HEK293 (cell line): ENCODE results near the gene ATG4B.

ENCODE experiments used
- CTCF ChIA-PET: fragments of 350-600 bp; formaldehyde crosslinking; extraction: SDS; loops from one replicate; lab custom pipeline; 2021; ENCODE audit warnings: antibody characterized with exemption; lab: Yijun Ruan, JAX
- POLR2A ChIA-PET: fragments of 300-600 bp; formaldehyde crosslinking; extraction: SDS; loops from one replicate; lab custom pipeline; 2020; ENCODE audit warnings: antibody characterized with exemption, inconsistent platforms; lab: Yijun Ruan, JAX
- H3K27ac ChIP-seq: fragments of 200-500 bp; sonication (Bioruptor generic); 2 replicates; pipeline ENCODE4 v1.5.1; 2014; ENCODE audit warnings: low read depth, low read length, control low read depth, inconsistent platforms; ENCODE audit errors: extremely low read depth
- H3K36me3 ChIP-seq, 2 experiments: fragments of 200-500 bp in 1 of 2; sonication (Bioruptor generic) in 1 of 2; 1 replicate in 1 of 2; 2 replicates in 1 of 2; pipeline ENCODE4 v1.5.1; 2014 to 2017; ENCODE audit warnings: inconsistent platforms in 2 of 2, low read length in 2 of 2; ENCODE audit not compliant: control insufficient read depth in 2 of 2, insufficient read depth in 1 of 2
- H3K4me1 ChIP-seq: fragments of 200-500 bp; sonication (Bioruptor generic); 2 replicates; pipeline ENCODE4 v1.5.1; 2014; ENCODE audit warnings: mild to moderate bottlenecking, low read length, inconsistent platforms; ENCODE audit not compliant: control insufficient read depth, insufficient read depth
- H3K4me3 ChIP-seq: 2 replicates; pipeline ENCODE4 v1.5.1; 2011; ENCODE audit warnings: low read depth, mild to moderate bottlenecking, control low read depth, low read length, moderate library complexity
- H3K9me3 ChIP-seq: fragments of 200-500 bp; sonication (Bioruptor generic); 2 replicates; pipeline ENCODE4 v1.5.1; 2014; ENCODE audit warnings: low read depth, low read length, inconsistent platforms; ENCODE audit not compliant: control insufficient read depth, insufficient read depth
- GLIS2 ChIP-seq: fragments of 450-650 bp; formaldehyde crosslinking; IDR thresholded peaks from 2 replicates; pipeline ENCODE4 v1.5.1; 2016; ENCODE audit warnings: missing biosample characterization, missing genetic modification characterization
- KLF1 ChIP-seq: fragments of 450-650 bp; formaldehyde crosslinking; IDR thresholded peaks from 2 replicates; pipeline ENCODE4 v1.5.1; 2016; ENCODE audit warnings: missing biosample characterization, missing genetic modification characterization
- KLF7 ChIP-seq: fragments of 450-650 bp; formaldehyde crosslinking; IDR thresholded peaks from 2 replicates; pipeline ENCODE4 v1.5.1; 2016; ENCODE audit warnings: missing biosample characterization, missing genetic modification characterization, borderline replicate concordance
- SALL2 ChIP-seq: fragments of 450-650 bp; formaldehyde crosslinking; IDR thresholded peaks from 2 replicates; pipeline ENCODE4 v1.5.0; 2017; ENCODE audit warnings: missing biosample characterization, mild to moderate bottlenecking, missing genetic modification characterization, borderline replicate concordance
- SETDB1 ChIP-seq: IDR thresholded peaks from one replicate; pipeline ENCODE4 v1.6.1; 2017; ENCODE audit warnings: mild to moderate bottlenecking, low read length, moderate library complexity, mixed read lengths; ENCODE audit not compliant: insufficient read length
- SP7 ChIP-seq: fragments of 450-650 bp; formaldehyde crosslinking; IDR thresholded peaks from 2 replicates; pipeline ENCODE4 v1.5.1; 2016; ENCODE audit warnings: missing biosample characterization, missing genetic modification characterization
- ZNF112 ChIP-seq: fragments of 450-650 bp; formaldehyde crosslinking; IDR thresholded peaks from 2 replicates; pipeline ENCODE4 v1.5.0; 2017; ENCODE audit warnings: missing biosample characterization, missing genetic modification characterization
- ZNF146 ChIP-seq: fragments of 450-650 bp; formaldehyde crosslinking; IDR thresholded peaks from 2 replicates; pipeline ENCODE4 v1.5.1; 2016; ENCODE audit warnings: missing biosample characterization, missing genetic modification characterization
- ZNF350 ChIP-seq: fragments of 450-650 bp; formaldehyde crosslinking; IDR thresholded peaks from 2 replicates; pipeline ENCODE4 v1.5.0; 2017; ENCODE audit warnings: missing biosample characterization, mild to moderate bottlenecking, missing genetic modification characterization
- ZNF404 ChIP-seq: fragments of 450-650 bp; formaldehyde crosslinking; IDR thresholded peaks from 2 replicates; pipeline ENCODE4 v1.5.1; 2017; ENCODE audit warnings: missing biosample characterization, missing genetic modification characterization
- ZNF530 ChIP-seq: fragments of 450-650 bp; formaldehyde crosslinking; IDR thresholded peaks from 2 replicates; pipeline ENCODE4 v1.5.1; 2016; ENCODE audit warnings: low read depth, missing biosample characterization, missing genetic modification characterization
- ZNF571 ChIP-seq: fragments of 450-650 bp; formaldehyde crosslinking; IDR thresholded peaks from 2 replicates; pipeline ENCODE4 v1.5.0; 2017; ENCODE audit warnings: missing biosample characterization, missing genetic modification characterization
- ZNF664 ChIP-seq: fragments of 450-650 bp; formaldehyde crosslinking; IDR thresholded peaks from 2 replicates; pipeline ENCODE4 v1.5.1; 2016; ENCODE audit warnings: missing biosample characterization, missing genetic modification characterization
- TF ChIP-seq, protein P1 (sequence below): fragments of 450-650 bp; formaldehyde crosslinking; IDR thresholded peaks from 2 replicates; pipeline ENCODE4 v1.5.1; 2016; ENCODE audit warnings: missing biosample characterization, missing genetic modification characterization
- TF ChIP-seq, protein P2 (sequence below): fragments of 450-650 bp; formaldehyde crosslinking; IDR thresholded peaks from 2 replicates; pipeline ENCODE4 v1.5.1; 2016; ENCODE audit warnings: missing biosample characterization, missing genetic modification characterization
- TF ChIP-seq, protein P3 (sequence below): fragments of 450-650 bp; formaldehyde crosslinking; IDR thresholded peaks from 2 replicates; pipeline ENCODE4 v1.5.1; 2016; ENCODE audit warnings: missing biosample characterization, missing genetic modification characterization
- TF ChIP-seq, protein P4 (sequence below): fragments of 450-650 bp; formaldehyde crosslinking; IDR thresholded peaks from 2 replicates; pipeline ENCODE4 v1.5.1; 2016; ENCODE audit warnings: missing biosample characterization, missing genetic modification characterization
- TF ChIP-seq, protein P5 (sequence below): IDR thresholded peaks from 2 replicates; pipeline ENCODE4 v1.6.1; 2011; ENCODE audit warnings: mild to moderate bottlenecking, low read depth, low read length, borderline replicate concordance
- TF ChIP-seq, protein P6 (sequence below): fragments of 450-650 bp; formaldehyde crosslinking; IDR thresholded peaks from 2 replicates; pipeline ENCODE4 v1.5.1; 2017; ENCODE audit warnings: missing biosample characterization, missing genetic modification characterization
- TF ChIP-seq, protein P7 (sequence below): fragments of 450-650 bp; formaldehyde crosslinking; IDR thresholded peaks from 2 replicates; pipeline ENCODE4 v1.5.1; 2017; ENCODE audit warnings: missing biosample characterization, missing genetic modification characterization

Gene ATG4B

DNA sequence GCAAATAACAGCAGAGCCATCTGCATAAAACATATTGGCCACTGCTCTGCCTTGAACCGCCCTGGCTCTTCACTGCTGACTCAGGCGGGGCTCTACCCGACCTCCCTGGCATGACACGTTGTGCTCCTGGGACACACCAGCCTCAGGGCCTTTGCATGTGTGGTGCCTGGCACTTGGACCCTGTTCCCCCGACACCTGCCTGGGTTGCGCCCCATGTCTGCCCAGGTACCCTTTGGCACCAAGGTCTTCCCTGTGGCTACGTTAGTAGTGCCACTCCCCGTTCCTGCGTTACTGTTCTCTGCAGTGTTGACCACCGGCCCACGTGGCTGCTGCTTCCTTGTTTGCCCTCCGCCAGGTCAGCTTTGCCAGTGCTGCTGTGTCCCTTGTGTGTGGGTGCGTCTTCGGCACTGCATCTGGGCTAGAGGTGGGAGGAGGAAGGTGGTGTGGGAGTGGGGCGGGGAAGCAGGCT lies 20.3 kb downstream of the ATG4B start (continued):
- TF ChIP-seq, protein P1, sequence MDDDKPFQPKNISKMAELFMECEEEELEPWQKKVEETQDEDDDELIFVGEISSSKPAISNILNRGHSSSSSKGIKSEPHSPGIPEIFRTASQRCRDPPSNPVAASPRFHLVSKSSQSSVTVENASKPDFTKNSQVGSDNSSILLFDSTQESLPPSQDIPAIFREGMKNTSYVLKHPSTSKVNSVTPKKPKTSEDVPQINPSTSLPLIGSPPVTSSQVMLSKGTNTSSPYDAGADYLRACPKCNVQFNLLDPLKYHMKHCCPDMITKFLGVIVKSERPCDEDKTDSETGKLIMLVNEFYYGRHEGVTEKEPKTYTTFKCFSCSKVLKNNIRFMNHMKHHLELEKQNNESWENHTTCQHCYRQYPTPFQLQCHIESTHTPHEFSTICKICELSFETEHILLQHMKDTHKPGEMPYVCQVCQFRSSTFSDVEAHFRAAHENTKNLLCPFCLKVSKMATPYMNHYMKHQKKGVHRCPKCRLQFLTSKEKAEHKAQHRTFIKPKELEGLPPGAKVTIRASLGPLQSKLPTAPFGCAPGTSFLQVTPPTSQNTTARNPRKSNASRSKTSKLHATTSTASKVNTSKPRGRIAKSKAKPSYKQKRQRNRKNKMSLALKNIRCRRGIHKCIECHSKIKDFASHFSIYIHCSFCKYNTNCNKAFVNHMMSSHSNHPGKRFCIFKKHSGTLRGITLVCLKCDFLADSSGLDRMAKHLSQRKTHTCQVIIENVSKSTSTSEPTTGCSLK (tag by site-specific recombination), result no peak
- TF ChIP-seq, protein P2, sequence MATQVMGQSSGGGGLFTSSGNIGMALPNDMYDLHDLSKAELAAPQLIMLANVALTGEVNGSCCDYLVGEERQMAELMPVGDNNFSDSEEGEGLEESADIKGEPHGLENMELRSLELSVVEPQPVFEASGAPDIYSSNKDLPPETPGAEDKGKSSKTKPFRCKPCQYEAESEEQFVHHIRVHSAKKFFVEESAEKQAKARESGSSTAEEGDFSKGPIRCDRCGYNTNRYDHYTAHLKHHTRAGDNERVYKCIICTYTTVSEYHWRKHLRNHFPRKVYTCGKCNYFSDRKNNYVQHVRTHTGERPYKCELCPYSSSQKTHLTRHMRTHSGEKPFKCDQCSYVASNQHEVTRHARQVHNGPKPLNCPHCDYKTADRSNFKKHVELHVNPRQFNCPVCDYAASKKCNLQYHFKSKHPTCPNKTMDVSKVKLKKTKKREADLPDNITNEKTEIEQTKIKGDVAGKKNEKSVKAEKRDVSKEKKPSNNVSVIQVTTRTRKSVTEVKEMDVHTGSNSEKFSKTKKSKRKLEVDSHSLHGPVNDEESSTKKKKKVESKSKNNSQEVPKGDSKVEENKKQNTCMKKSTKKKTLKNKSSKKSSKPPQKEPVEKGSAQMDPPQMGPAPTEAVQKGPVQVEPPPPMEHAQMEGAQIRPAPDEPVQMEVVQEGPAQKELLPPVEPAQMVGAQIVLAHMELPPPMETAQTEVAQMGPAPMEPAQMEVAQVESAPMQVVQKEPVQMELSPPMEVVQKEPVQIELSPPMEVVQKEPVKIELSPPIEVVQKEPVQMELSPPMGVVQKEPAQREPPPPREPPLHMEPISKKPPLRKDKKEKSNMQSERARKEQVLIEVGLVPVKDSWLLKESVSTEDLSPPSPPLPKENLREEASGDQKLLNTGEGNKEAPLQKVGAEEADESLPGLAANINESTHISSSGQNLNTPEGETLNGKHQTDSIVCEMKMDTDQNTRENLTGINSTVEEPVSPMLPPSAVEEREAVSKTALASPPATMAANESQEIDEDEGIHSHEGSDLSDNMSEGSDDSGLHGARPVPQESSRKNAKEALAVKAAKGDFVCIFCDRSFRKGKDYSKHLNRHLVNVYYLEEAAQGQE (tag by site-specific recombination), result no peak
- TF ChIP-seq KLF1 (tag by site-specific recombination), result no peak
- TF ChIP-seq SP7, result no peak
- TF ChIP-seq, protein P3, sequence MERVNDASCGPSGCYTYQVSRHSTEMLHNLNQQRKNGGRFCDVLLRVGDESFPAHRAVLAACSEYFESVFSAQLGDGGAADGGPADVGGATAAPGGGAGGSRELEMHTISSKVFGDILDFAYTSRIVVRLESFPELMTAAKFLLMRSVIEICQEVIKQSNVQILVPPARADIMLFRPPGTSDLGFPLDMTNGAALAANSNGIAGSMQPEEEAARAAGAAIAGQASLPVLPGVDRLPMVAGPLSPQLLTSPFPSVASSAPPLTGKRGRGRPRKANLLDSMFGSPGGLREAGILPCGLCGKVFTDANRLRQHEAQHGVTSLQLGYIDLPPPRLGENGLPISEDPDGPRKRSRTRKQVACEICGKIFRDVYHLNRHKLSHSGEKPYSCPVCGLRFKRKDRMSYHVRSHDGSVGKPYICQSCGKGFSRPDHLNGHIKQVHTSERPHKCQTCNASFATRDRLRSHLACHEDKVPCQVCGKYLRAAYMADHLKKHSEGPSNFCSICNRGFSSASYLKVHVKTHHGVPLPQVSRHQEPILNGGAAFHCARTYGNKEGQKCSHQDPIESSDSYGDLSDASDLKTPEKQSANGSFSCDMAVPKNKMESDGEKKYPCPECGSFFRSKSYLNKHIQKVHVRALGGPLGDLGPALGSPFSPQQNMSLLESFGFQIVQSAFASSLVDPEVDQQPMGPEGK (tag by site-specific recombination), result no peak
- TF ChIP-seq ZNF350 (tag by site-specific recombination), result no peak
- TF ChIP-seq ZNF112 (tag by site-specific recombination), result no peak
- no peak for TF ChIP-seq ZNF571 (tag by site-specific recombination)
- TF ChIP-seq, protein P4, sequence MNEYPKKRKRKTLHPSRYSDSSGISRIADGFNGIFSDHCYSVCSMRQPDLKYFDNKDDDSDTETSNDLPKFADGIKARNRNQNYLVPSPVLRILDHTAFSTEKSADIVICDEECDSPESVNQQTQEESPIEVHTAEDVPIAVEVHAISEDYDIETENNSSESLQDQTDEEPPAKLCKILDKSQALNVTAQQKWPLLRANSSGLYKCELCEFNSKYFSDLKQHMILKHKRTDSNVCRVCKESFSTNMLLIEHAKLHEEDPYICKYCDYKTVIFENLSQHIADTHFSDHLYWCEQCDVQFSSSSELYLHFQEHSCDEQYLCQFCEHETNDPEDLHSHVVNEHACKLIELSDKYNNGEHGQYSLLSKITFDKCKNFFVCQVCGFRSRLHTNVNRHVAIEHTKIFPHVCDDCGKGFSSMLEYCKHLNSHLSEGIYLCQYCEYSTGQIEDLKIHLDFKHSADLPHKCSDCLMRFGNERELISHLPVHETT (tag by site-specific recombination), result no peak
- TF ChIP-seq SALL2 (tag by site-specific recombination), result no peak
- no peak for TF ChIP-seq SETDB1
- TF ChIP-seq ZNF664 (tag by site-specific recombination), result no peak
- TF ChIP-seq, all 188 proteins: peak for 3

DNA sequence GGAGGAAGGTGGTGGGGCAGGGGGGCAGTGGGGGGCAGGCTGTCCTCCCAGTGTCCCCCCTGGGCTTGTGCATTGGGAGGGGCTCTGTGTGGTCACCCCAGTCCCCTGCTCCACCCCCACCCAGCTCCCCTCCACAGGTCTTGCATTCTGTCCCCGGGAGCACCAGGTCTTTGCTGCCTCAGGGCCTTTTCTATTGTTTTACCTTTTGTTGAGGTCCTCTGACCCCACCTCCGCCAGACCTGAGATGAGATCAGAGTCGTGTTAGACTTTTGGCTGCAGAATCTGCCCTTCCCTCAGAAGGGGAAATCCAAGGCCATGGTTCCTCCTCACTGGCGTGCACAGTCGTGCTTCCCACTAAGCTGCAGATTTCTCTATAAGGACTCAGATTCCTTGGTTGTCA lies 20.8 kb downstream of the ATG4B start:
- H3K9me3 ChIP-seq, result no peaks in the 10 kb centered on the region
- no peak overlapping the region for H3K27ac ChIP-seq
- H3K4me1 ChIP-seq, result no peaks in the 10 kb centered on the region
- no peak overlapping the region for H3K4me3 ChIP-seq
- ChIA-PET CTCF (interaction anchor here (0.6 to 2.6 kb wide), 10 partner anchors 8 to 807 kb away, joined by 3 to 11 read pairs (median 3); no protein-coding TSS in a partner anchor), POLR2A (interaction anchor here (0.6 to 1.6 kb wide), 3 partner anchors 10 to 221 kb away, joined by 3 to 10 read pairs (median 6); no protein-coding TSS in a partner anchor)
- peaks cover 0 to 82% of the 10 kb centered on the region in 2 experiments; a peak in 2 of 3 replicates for H3K36me3 ChIP-seq
- TF ChIP-seq, protein P5, sequence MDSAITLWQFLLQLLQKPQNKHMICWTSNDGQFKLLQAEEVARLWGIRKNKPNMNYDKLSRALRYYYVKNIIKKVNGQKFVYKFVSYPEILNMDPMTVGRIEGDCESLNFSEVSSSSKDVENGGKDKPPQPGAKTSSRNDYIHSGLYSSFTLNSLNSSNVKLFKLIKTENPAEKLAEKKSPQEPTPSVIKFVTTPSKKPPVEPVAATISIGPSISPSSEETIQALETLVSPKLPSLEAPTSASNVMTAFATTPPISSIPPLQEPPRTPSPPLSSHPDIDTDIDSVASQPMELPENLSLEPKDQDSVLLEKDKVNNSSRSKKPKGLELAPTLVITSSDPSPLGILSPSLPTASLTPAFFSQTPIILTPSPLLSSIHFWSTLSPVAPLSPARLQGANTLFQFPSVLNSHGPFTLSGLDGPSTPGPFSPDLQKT, result no peak
- TF ChIP-seq, protein P6, sequence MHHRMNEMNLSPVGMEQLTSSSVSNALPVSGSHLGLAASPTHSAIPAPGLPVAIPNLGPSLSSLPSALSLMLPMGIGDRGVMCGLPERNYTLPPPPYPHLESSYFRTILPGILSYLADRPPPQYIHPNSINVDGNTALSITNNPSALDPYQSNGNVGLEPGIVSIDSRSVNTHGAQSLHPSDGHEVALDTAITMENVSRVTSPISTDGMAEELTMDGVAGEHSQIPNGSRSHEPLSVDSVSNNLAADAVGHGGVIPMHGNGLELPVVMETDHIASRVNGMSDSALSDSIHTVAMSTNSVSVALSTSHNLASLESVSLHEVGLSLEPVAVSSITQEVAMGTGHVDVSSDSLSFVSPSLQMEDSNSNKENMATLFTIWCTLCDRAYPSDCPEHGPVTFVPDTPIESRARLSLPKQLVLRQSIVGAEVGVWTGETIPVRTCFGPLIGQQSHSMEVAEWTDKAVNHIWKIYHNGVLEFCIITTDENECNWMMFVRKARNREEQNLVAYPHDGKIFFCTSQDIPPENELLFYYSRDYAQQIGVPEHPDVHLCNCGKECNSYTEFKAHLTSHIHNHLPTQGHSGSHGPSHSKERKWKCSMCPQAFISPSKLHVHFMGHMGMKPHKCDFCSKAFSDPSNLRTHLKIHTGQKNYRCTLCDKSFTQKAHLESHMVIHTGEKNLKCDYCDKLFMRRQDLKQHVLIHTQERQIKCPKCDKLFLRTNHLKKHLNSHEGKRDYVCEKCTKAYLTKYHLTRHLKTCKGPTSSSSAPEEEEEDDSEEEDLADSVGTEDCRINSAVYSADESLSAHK, result no peak
- TF ChIP-seq GLIS2 (no peak), KLF7 (tag by site-specific recombination) (no peak), ZNF146 (tag by site-specific recombination) (no peak), ZNF530 (tag by site-specific recombination) (no peak), ZNF404 (tag by site-specific recombination) (no peak)
- TF ChIP-seq, protein P7, sequence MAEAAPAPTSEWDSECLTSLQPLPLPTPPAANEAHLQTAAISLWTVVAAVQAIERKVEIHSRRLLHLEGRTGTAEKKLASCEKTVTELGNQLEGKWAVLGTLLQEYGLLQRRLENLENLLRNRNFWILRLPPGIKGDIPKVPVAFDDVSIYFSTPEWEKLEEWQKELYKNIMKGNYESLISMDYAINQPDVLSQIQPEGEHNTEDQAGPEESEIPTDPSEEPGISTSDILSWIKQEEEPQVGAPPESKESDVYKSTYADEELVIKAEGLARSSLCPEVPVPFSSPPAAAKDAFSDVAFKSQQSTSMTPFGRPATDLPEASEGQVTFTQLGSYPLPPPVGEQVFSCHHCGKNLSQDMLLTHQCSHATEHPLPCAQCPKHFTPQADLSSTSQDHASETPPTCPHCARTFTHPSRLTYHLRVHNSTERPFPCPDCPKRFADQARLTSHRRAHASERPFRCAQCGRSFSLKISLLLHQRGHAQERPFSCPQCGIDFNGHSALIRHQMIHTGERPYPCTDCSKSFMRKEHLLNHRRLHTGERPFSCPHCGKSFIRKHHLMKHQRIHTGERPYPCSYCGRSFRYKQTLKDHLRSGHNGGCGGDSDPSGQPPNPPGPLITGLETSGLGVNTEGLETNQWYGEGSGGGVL, result no peak
